Renal cortical epithelial cell (primary cell): ENCODE data around the gene FZR1. TPM values are rescaled to one million over a fixed set of nuclear protein-coding genes. Genes with fewer than 3 reads are reported as not detected.
A peak's percentile ranks its signal among the peaks of the same experiment; 100 is the strongest.

Source experiments
- DNase-seq: peaks from one replicate; pipeline ENCODE4 v3.0.0-alpha.2; 2011; ENCODE audit warnings: low read depth
- total RNA-seq: library from RNA; depleted of rRNA; stranded (reverse); fragments of >200 nt; gene quantifications from 2 replicates; pipeline ENCODE4 v1.2.3, GENCODE V29; 2014

The FZR1 gene
- total RNA-seq, 1 donor from 2014 or later: 60.3 TPM

DNA sequence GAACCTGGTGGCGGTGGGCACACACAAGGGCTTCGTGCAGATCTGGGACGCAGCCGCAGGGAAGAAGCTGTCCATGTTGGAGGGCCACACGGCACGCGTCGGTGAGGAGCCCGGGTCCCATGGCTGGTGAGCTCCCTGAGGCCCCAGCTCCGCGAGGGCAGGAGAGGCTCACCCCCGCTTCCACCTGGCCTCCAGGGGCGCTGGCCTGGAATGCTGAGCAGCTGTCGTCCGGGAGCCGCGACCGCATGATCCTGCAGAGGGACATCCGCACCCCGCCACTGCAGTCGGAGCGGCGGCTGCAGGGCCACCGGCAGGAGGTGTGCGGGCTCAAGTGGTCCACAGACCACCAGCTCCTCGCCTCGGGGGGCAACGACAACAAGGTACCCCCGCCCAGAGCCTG lies 25.6 kb downstream of the FZR1 start:
- no peak for DNase-seq

DNA sequence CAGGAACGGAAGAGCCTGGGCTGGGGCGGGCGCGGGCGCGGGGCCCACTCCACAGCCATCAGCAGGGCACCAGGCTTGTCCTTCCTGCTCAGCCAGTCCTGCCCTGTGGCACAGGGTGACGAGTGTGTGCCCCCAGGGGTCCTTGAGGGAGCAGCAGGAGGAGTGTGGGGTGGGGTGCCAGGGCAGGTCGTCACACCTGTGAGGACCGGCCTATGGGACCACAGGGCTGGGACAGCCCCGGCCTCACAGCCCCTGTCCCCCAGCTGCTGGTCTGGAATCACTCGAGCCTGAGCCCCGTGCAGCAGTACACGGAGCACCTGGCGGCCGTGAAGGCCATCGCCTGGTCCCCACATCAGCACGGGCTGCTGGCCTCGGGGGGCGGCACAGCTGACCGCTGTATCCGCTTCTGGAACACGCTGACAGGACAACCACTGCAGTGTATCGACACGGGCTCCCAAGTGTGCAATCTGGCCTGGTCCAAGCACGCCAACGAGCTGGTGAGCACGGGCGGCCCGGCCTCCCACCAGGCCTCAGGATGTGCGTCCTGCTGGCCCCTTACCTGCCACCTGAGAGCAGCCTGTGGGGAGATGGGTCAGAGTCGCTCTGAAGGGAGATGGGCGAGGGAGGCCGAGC lies 26.2 kb downstream of the FZR1 start:
- DNase-seq: no peak

DNA sequence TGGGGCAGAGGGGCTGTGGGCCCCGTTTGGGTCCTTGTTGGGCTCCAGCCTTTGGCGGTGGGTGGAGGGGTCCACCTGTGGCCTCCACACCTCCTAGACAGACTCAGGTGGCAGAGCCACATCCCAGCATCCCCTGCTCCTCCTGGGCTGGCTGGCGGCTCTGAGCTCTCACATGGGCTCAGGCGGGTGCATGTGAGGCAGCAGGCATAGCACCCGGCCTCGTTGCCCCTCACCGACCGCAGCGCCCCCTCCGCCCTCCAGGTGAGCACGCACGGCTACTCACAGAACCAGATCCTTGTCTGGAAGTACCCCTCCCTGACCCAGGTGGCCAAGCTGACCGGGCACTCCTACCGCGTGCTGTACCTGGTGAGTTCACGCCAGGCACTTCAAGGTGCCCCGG lies 26.9 kb downstream of the FZR1 start:
- DNase-seq: no peak

DNA sequence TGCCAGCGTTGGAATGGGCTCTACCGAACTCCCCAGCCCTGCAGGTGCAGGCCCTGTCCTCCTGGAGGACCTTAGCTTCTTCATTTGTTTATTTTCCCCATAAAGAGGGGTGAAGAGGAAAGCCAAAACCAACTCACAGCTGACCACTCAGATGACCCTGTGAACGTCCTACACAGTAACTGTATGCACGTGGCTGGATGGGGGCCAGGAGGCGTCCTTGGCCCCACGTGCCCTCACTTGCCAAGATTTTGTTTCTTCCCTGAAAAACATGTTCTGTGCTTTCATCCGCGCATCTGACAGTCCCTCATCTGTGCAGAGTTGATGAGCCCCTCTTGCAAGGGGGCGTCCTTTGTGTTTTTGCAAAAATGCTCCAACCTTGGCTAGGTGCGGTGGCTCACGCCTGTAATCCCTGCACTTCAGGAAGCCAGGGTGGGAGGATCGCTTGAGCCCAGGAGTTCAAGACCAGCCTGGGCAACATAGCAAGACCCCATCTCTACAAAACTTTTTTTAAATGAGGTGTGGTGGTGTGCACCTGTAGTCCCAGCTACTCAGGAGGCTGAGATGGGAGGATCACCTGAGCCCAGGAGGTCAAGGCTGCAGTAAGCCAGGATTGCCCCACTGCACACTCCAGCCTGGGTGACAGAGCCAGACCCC lies 27.6 kb downstream of the FZR1 start:
- no peak for DNase-seq

- no peak for DNase-seq
Measured at GRCh38 chr19:3534375-3535234, 28.5 kb downstream of the FZR1 start.

DNA sequence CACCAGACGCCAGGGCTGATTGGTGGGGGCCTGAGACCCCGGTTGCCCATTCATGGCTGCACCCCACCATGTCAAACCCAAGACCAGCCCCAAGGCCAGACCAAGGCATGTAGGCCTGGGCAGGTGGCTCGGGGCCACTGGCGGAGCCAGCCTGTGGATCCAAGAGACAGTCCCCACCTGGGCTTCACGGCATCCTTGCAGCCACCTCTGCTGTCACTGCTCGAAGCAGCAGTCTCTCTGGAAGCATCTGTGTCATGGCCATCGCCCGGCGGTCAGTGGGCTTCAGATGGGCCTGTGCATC lies 29.1 kb downstream of the FZR1 start:
- DNase-seq: no peak

- DNase-seq: no peak
Measured at GRCh38 chr19:3535563-3535965, 29.5 kb downstream of the FZR1 start.

- no peak for DNase-seq
Measured at GRCh38 chr19:3535981-3536380, 29.9 kb downstream of the FZR1 start.

- no peak for DNase-seq
Measured at GRCh38 chr19:3536429-3537100, 30.5 kb downstream of the FZR1 start.

- no peak for DNase-seq
Measured at GRCh38 chr19:3537101-3537437, 31.0 kb downstream of the FZR1 start.

- no peak for DNase-seq
Measured at GRCh38 chr19:3537438-3538240, 31.5 kb downstream of the FZR1 start.

DNA sequence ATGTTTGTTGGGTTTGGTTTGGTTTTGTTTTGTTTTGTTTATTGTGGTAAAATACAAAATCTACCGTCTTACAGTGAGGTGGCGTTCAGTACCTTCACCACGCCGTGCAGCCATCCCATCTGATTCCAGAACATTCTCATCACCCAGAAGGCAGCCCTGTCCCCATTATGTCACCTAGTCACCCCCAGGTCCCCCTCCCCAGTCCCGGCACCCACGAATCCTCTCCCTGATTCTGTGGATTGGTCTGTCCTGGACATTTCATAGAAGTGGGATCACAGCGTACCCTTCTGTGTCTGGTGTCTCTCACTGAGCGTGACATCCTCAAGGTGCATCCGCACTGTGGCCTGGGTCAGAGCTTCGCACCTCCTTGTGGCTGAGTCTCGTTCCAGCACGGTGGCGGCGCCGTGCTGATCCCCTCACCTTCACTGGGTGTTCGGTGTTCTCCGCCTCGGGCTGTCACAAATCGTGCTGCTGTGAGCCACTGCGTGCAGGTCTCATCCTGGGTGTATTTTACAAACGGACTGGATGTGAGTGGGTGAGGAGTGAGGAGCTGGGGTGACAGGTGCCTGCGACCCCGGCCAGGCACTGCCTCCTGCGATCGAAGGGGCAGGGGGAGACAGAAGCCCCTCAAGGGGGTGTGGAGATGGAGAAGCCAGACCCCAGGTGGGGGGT lies 32.3 kb downstream of the FZR1 start:
- no peak for DNase-seq

GRCh38 chr19:3538965-3539755 lies 33.0 kb downstream of the FZR1 start, which contains the start of gene TEKTIP1:
TEKTIP1 (plus strand) TSS chr19:3539174; CDS start chr19:3539178, 4 bp downstream.
- DNase-seq: no peak

- DNase-seq: no peak
Measured at GRCh38 chr19:3539756-3540118, 33.6 kb downstream of the FZR1 start.

- DNase-seq: no peak
Measured at GRCh38 chr19:3543150-3544057, 37.3 kb downstream of the FZR1 start.

- no peak for DNase-seq
Measured at GRCh38 chr19:3544058-3544376, 37.9 kb downstream of the FZR1 start.

- peak; percentile 22 for DNase-seq
Measured at GRCh38 chr19:3544742-3545668, 38.9 kb downstream of the FZR1 start.

- DNase-seq: no peak
Measured at GRCh38 chr19:3545669-3546034, 39.5 kb downstream of the FZR1 start.
